K562 (cell line): ENCODE data around the gene MAPK8IP1. TPM values are rescaled to one million over a fixed set of nuclear protein-coding genes. Genes with fewer than 3 reads are reported as not detected.

Experiments
- MYNN ChIP-seq, 2 experiments: sonication (generic); formaldehyde crosslinking in 1 of 2; IDR thresholded peaks; 2 replicates each; pipeline versions ENCODE4 v1.5.0 to v1.6.1; 2016 to 2020; ENCODE audit warnings: antibody characterized with exemption in 1 of 2, missing genetic modification reagents in 1 of 2
- NONO ChIP-seq, 2 experiments: fragments of 200-400 bp in 1 of 2; fragments of 450-650 bp in 1 of 2; formaldehyde crosslinking in 1 of 2; IDR thresholded peaks; 2 replicates each; pipeline ENCODE4 v1.6.1; 2017; ENCODE audit warnings: low read depth in 2 of 2, mild to moderate bottlenecking in 2 of 2, moderate library complexity in 2 of 2, low read length in 1 of 2
- POLR2G ChIP-seq: fragments of 200-400 bp; formaldehyde crosslinking; IDR thresholded peaks from 2 replicates; pipeline ENCODE4 v1.6.1; 2017; ENCODE audit warnings: low read depth, mild to moderate bottlenecking, antibody characterized with exemption, low read length, moderate library complexity
- RBM14 ChIP-seq: fragments of 200-400 bp; formaldehyde crosslinking; IDR thresholded peaks from 2 replicates; pipeline ENCODE4 v1.6.1; 2018; ENCODE audit warnings: low read depth, mild to moderate bottlenecking, low read length, moderate library complexity, borderline replicate concordance; ENCODE audit not compliant: insufficient read depth
- RCOR1 ChIP-seq, 2 experiments: IDR thresholded peaks; 2 replicates each; pipeline ENCODE4 v1.6.1; 2012; ENCODE audit warnings: low read depth in 2 of 2, low read length in 2 of 2, borderline replicate concordance in 1 of 2, improper control_type of control experiment in 1 of 2
- RFX1 ChIP-seq: fragments of 450-650 bp; IDR thresholded peaks from 2 replicates; pipeline ENCODE4 v1.6.1; 2016; ENCODE audit warnings: mild to moderate bottlenecking, moderate library complexity
- RREB1 ChIP-seq: fragments of 250-450 bp; sonication (Bioruptor Pico); IDR thresholded peaks from 2 replicates; pipeline ENCODE4 v1.4.0; 2020
- SMARCE1 ChIP-seq: fragments of 450-650 bp; IDR thresholded peaks from 2 replicates; pipeline ENCODE4 v1.7.1; 2016; ENCODE audit warnings: mild to moderate bottlenecking
- TCF7L2 ChIP-seq: fragments of 150-350 bp; IDR thresholded peaks from 2 replicates; pipeline ENCODE4 v1.6.1; 2016; ENCODE audit warnings: low read depth, mild to moderate bottlenecking, low read length, moderate library complexity
- TEAD1 ChIP-seq, 2 experiments: fragments of 450-650 bp in 1 of 2; sonication (generic) in 1 of 2; formaldehyde crosslinking; IDR thresholded peaks; 2 replicates each; pipeline versions ENCODE4 v1.4.0 to v1.8.0; 2020 to 2022; ENCODE audit warnings: mild to moderate bottlenecking in 2 of 2, missing genetic modification reagents in 1 of 2
- ZBTB17 ChIP-seq: fragments of 450-650 bp; formaldehyde crosslinking; IDR thresholded peaks from 2 replicates; pipeline ENCODE4 v1.4.0; 2020; ENCODE audit warnings: mild to moderate bottlenecking
- ZNF134 ChIP-seq: fragments of 250-450 bp; sonication (Bioruptor Pico); conservative IDR thresholded peaks from 2 replicates; pipeline ENCODE4 v1.4.0; 2020
- ZNF609 ChIP-seq: sonication (generic); formaldehyde crosslinking; IDR thresholded peaks from 2 replicates; pipeline ENCODE4 v1.8.1; 2023; ENCODE audit warnings: missing genetic modification reagents, mild to moderate bottlenecking, borderline replicate concordance
- polyA plus RNA-seq, 8 experiments: library from polyadenylated mRNA; depleted of rRNA in 4 of 8; stranded (reverse) in 5 of 8; unstranded in 3 of 8; fragments of >200 nt; fragmentation: Nextera tagmentation in 2 of 8; fragmentation: Illumina TruSeq in 1 of 8; extraction: Ambion mirVana in 2 of 8; extraction: Trizol in 1 of 8; gene quantifications; 2 replicates each; pipeline versions ENCODE4 v1.2.1 to v1.2.3, GENCODE V29; 2011 to 2014; ENCODE audit warnings: inconsistent platforms in 1 of 8, missing spikeins in 1 of 8
- total RNA-seq, 7 experiments: library from RNA; depleted of rRNA in 6 of 7; stranded (reverse); fragments of >200 nt in 6 of 7; fragmentation: Illumina TruSeq in 2 of 7; extraction: Trizol in 2 of 7; gene quantifications; 2 replicates each; pipeline versions ENCODE4 v1.2.1 to v1.2.3, GENCODE V29; 2011 to 2021; ENCODE audit warnings: low replicate concordance in 1 of 7
- TF ChIP-seq, protein P1 (sequence below), 2 experiments: fragments of 450-650 bp; IDR thresholded peaks; 2 replicates each; pipeline ENCODE4 v1.6.1; 2016

Gene MAPK8IP1
- total and polyA plus RNA-seq, 9 of the 15 experiments (the other 6 are each of a cell fraction or from before 2014, with no cell fraction given) = 0.13 to 6.9 (median 2.5) TPM

DNA sequence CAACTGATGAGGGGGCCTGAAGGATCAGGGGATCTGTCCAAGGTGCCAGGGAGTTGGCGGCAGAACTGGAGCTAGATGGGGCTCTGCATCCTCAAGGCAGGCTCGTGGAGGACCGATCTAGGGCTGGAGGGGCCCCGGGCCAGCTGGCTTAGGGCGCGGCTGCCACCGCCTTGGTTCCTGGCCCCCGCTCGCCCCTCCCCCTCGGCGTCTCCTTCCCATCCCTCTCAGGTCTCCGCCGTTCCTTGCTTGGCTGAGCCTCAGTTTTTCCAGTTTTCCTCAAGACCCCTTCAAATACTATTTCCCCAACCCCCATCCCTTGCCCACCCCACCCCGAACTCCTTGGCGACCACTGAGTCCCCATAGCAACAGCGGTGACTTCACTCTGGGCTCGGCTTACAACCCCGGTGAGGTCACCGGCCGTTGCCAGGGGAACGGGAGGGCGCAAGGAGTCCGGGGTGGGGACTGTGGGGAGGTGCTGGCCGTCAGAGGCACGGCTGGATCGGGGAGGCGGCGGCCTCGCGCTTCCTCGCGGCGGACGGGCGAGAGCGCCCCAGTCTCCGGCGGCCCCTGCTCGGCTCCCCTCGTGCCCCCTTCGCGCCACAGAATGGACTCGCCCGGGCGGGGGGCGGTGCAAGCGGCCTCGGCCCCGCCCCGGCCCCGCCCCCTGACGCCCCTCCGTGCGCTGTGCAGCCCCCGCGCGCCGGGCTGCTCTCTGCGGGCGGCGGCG, 14.2 kb downstream of the MAPK8IP1 start (continued):
- TF ChIP-seq, protein P1, sequence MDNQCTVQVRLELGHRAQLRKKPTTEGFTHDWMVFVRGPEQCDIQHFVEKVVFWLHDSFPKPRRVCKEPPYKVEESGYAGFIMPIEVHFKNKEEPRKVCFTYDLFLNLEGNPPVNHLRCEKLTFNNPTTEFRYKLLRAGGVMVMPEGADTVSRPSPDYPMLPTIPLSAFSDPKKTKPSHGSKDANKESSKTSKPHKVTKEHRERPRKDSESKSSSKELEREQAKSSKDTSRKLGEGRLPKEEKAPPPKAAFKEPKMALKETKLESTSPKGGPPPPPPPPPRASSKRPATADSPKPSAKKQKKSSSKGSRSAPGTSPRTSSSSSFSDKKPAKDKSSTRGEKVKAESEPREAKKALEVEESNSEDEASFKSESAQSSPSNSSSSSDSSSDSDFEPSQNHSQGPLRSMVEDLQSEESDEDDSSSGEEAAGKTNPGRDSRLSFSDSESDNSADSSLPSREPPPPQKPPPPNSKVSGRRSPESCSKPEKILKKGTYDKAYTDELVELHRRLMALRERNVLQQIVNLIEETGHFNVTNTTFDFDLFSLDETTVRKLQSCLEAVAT (IDR thresholded peaks at IDR 0.05) = peak in 1 of 2 experiments; percentile 94; a peak in 2 of 4 replicates
- 0 out of 4 replicates have a peak, but pooled peaks of 1 of the 2 experiments have one; percentile 24 for TF ChIP-seq TEAD1 (CRISPR knock-in tag; IDR thresholded peaks at IDR 0.05)
- TF ChIP-seq RCOR1 (IDR thresholded peaks at IDR 0.05; ENCODE audit: borderline replicate concordance in 1 of 2, low read depth in 2 of 2, low read length in 2 of 2) = 0 out of 4 replicates have a peak, but pooled peaks of 1 of the 2 experiments have one; percentile 20
- TF ChIP-seq RFX1 = peak; percentile 99
- peak; percentile 91 for TF ChIP-seq MYNN (IDR thresholded peaks at IDR 0.05)
- TF ChIP-seq MYNN (CRISPR knock-in tag; IDR thresholded peaks at IDR 0.05) = no peak
- TF ChIP-seq SMARCE1 = 0 out of 2 replicates have a peak, but pooled peaks have one; percentile 15
- TF ChIP-seq RBM14 = no peak
- 0 out of 2 replicates have a peak, but pooled peaks have one; percentile 28 for TF ChIP-seq RREB1 (CRISPR knock-in tag)
- TF ChIP-seq NONO (IDR thresholded peaks at IDR 0.05; ENCODE audit: low read depth in 2 of 2, low read length in 1 of 2) = peak in 1 of 2 experiments; percentile 99; a peak in 2 of 4 replicates
- no peak for TF ChIP-seq ZNF609 (CRISPR knock-in tag)
- TF ChIP-seq ZBTB17 (CRISPR knock-in tag) = peak; percentile 96
- TF ChIP-seq ZNF134 (CRISPR knock-in tag) = peak; percentile 73
- TF ChIP-seq TCF7L2 = peak; percentile 92
- peak; percentile 41; the same call in 1 of the 2 replicates for TF ChIP-seq POLR2G
